NCI-H146 treated with DMSO at 0.1 percent for 48 hours (cell line): ENCODE results near the gene SLC24A3.

Source experiments
- DNase-seq: peaks from one replicate; lab custom pipeline; 2025; ENCODE audit not compliant: unreplicated experiment; lab: John Stamatoyannopoulos, UW

Gene SLC24A3

GRCh38 chr20:19757487-19758132 is 545.2 kb downstream of the SLC24A3 start:
- DNase-seq, result peak; percentile 90

- DNase-seq, result peak; percentile 50
Measured at GRCh38 chr20:19758133-19758500, 545.7 kb downstream of the SLC24A3 start, which contains the start of gene RIN2. TSS of gene RIN2 (plus strand) at chr20:19758258. CDS start at chr20:19889602, 131,344 bp downstream.

GRCh38 chr20:19758501-19759331 is 546.3 kb downstream of the SLC24A3 start:
- DNase-seq, result no peak

GRCh38 chr20:19760371-19760721 is 547.9 kb downstream of the SLC24A3 start:
- DNase-seq, result no peak

GRCh38 chr20:19761326-19761725 is 548.9 kb downstream of the SLC24A3 start:
- no peak for DNase-seq

- no peak for DNase-seq
Measured at GRCh38 chr20:19761841-19762240, 549.4 kb downstream of the SLC24A3 start.

- DNase-seq, result no peak
Measured at GRCh38 chr20:19764207-19764606, 551.8 kb downstream of the SLC24A3 start.

- DNase-seq, result no peak
Measured at GRCh38 chr20:19765266-19765665, 552.8 kb downstream of the SLC24A3 start.

GRCh38 chr20:19765913-19766312 is 553.5 kb downstream of the SLC24A3 start:
- DNase-seq, result no peak

GRCh38 chr20:19767070-19767469 is 554.6 kb downstream of the SLC24A3 start:
- no peak for DNase-seq

GRCh38 chr20:19768325-19768842 is 555.9 kb downstream of the SLC24A3 start:
- no peak for DNase-seq

GRCh38 chr20:19769507-19769906 is 557.1 kb downstream of the SLC24A3 start:
- DNase-seq, result no peak

- DNase-seq, result no peak
Measured at GRCh38 chr20:19770375-19770774, 557.9 kb downstream of the SLC24A3 start.

GRCh38 chr20:19771031-19771430 is 558.6 kb downstream of the SLC24A3 start:
- DNase-seq, result no peak
